ENCODE results near the gene FAHD1.

Gene FAHD1

DNA sequence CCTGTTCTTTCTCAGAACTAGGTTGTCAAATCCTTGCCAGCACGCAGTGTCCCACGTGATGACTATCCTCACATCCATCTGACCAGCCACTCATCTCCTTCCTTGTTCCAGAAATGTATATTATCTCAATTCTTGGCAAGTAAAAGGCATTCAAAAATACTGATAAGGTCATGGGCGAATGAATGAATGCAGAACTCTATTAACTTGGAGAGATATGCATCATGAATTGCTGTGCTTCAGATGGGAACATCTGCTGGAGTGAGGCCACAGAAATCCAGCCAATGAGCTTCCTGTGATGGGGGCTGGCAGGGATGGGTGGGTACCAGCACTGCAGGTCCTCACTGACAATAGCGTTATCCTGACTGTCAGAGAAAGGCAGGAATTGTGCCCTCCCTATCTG is 19.0 kb downstream of the FAHD1 start:
- Histone ChIP-seq H4K20me1 (ENCODE audit: insufficient read depth, low read length) (no peaks in the 10 kb centered on the region), H3K4me3 (ENCODE audit: low read depth in 1 of 2, low read length in 2 of 2) (no peak overlapping the region), H3K79me2 (ENCODE audit: insufficient read depth, low read length) (no peaks in the 10 kb centered on the region), H3K4me1 (ENCODE audit: insufficient read depth, low read length) (no peaks in the 10 kb centered on the region), H2AFZ (ENCODE audit: low read depth, low read length) (no peak overlapping the region), H3K9me3 (ENCODE audit: insufficient read depth, low read length, severe bottlenecking) (no peaks in the 10 kb centered on the region), H3K36me3 (ENCODE audit: insufficient read depth, low read length) (no peaks in the 10 kb centered on the region), H3K9ac (ENCODE audit: low read depth, low read length) (no peak overlapping the region), H3K27me3 (ENCODE audit: insufficient read depth, low read length, poor library complexity) (peaks cover 1% of the 10 kb centered on the region), H3K27ac (ENCODE audit: low read length) (no peak overlapping the region), H3K4me2 (ENCODE audit: insufficient read depth, low read length) (no peak overlapping the region)
- DNase-seq (no peak), ATAC-seq (ENCODE audit: insufficient read depth, low read depth) (no peak)
- no peak for TF ChIP-seq EZH2 (IDR thresholded peaks at IDR 0.05; ENCODE audit: borderline replicate concordance, low read depth, low read length, severe bottlenecking)
- TF ChIP-seq, protein P1, sequence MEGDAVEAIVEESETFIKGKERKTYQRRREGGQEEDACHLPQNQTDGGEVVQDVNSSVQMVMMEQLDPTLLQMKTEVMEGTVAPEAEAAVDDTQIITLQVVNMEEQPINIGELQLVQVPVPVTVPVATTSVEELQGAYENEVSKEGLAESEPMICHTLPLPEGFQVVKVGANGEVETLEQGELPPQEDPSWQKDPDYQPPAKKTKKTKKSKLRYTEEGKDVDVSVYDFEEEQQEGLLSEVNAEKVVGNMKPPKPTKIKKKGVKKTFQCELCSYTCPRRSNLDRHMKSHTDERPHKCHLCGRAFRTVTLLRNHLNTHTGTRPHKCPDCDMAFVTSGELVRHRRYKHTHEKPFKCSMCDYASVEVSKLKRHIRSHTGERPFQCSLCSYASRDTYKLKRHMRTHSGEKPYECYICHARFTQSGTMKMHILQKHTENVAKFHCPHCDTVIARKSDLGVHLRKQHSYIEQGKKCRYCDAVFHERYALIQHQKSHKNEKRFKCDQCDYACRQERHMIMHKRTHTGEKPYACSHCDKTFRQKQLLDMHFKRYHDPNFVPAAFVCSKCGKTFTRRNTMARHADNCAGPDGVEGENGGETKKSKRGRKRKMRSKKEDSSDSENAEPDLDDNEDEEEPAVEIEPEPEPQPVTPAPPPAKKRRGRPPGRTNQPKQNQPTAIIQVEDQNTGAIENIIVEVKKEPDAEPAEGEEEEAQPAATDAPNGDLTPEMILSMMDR (IDR thresholded peaks at IDR 0.05; ENCODE audit: borderline replicate concordance, extremely low read depth, low read length, poor library complexity, severe bottlenecking), result no peak

DNA sequence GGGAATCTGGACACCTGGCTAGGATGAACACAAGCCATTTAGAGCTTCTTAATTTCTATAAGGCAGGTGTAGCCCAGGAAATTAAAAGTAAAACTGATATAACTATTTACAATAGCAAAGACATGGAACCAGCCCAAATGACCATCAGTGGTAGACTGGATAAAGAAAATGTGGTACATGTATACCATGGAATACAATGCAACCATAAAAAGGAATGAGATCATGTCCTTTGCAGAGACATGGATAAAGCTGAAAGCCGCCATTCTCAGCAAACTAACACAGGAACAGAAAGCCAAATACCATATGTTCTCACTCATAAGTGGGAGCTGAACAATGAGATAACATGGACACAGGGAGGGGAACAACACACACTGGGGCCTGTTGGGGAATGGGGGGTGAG is 19.4 kb downstream of the FAHD1 start:
- Histone ChIP-seq H3K27ac (ENCODE audit: low read length) (no peak overlapping the region), H3K4me1 (ENCODE audit: insufficient read depth, low read length) (no peaks in the 10 kb centered on the region), H3K4me2 (ENCODE audit: insufficient read depth, low read length) (no peak overlapping the region), H3K4me3 (ENCODE audit: low read depth in 1 of 2, low read length in 2 of 2) (no peak overlapping the region), H2AFZ (ENCODE audit: low read depth, low read length) (no peak overlapping the region), H4K20me1 (ENCODE audit: insufficient read depth, low read length) (no peaks in the 10 kb centered on the region), H3K9ac (ENCODE audit: low read depth, low read length) (no peak overlapping the region), H3K9me3 (ENCODE audit: insufficient read depth, low read length, severe bottlenecking) (no peaks in the 10 kb centered on the region), H3K36me3 (ENCODE audit: insufficient read depth, low read length) (no peaks in the 10 kb centered on the region), H3K27me3 (ENCODE audit: insufficient read depth, low read length, poor library complexity) (peaks cover 4% of the 10 kb centered on the region), H3K79me2 (ENCODE audit: insufficient read depth, low read length) (no peaks in the 10 kb centered on the region)
- DNase-seq (no peak), ATAC-seq (ENCODE audit: insufficient read depth, low read depth) (no peak)
- TF ChIP-seq EZH2 (IDR thresholded peaks at IDR 0.05; ENCODE audit: borderline replicate concordance, low read depth, low read length, severe bottlenecking), result no peak
- TF ChIP-seq, protein P1 (IDR thresholded peaks at IDR 0.05; ENCODE audit: borderline replicate concordance, extremely low read depth, low read length, poor library complexity, severe bottlenecking), result no peak

DNA sequence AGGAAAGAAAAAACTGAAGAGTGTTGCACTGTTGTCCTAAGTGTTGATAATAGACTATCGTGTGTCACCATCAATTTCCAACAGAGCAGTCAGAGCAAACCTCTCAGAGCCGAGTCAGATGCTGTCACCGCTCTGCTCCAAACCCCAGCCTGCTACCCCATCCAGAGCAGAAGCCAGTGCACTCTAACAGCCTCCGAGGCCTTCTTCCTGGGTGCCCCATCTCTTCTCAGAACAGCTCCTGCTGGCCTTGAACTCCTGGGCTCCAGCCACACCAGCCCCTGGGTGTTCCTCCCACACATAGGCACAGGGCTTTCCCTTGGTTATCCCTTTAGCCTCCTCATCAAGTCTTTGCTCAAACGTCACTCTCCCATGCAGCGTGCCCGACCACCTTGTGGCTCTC is 24.0 kb downstream of the FAHD1 start:
- no peaks in the 10 kb centered on the region for H3K9me3 ChIP-seq (ENCODE audit: insufficient read depth, low read length, severe bottlenecking)
- peaks cover 9% of the 10 kb centered on the region for H3K4me1 ChIP-seq (ENCODE audit: insufficient read depth, low read length)
- no peaks in the 10 kb centered on the region for H4K20me1 ChIP-seq (ENCODE audit: insufficient read depth, low read length)
- ATAC-seq (ENCODE audit: insufficient read depth, low read depth), result no peak
- TF ChIP-seq EZH2 (IDR thresholded peaks at IDR 0.05; ENCODE audit: borderline replicate concordance, low read depth, low read length, severe bottlenecking), result no peak
- TF ChIP-seq, protein P1 (IDR thresholded peaks at IDR 0.05; ENCODE audit: borderline replicate concordance, extremely low read depth, low read length, poor library complexity, severe bottlenecking), result no peak
- H3K27me3 ChIP-seq (ENCODE audit: insufficient read depth, low read length, poor library complexity), result peaks cover 7% of the 10 kb centered on the region
- no peak overlapping the region for H3K4me2 ChIP-seq (ENCODE audit: insufficient read depth, low read length)
- no peak for DNase-seq
- H3K4me3 ChIP-seq (ENCODE audit: low read depth in 1 of 2, low read length in 2 of 2), result no peak overlapping the region
- no peaks in the 10 kb centered on the region for H3K79me2 ChIP-seq (ENCODE audit: insufficient read depth, low read length)
- no peak overlapping the region for H3K9ac ChIP-seq (ENCODE audit: low read depth, low read length)
- no peak overlapping the region for H2AFZ ChIP-seq (ENCODE audit: low read depth, low read length)
- no peak overlapping the region for H3K27ac ChIP-seq (ENCODE audit: low read length)
- H3K36me3 ChIP-seq (ENCODE audit: insufficient read depth, low read length), result no peaks in the 10 kb centered on the region

DNA sequence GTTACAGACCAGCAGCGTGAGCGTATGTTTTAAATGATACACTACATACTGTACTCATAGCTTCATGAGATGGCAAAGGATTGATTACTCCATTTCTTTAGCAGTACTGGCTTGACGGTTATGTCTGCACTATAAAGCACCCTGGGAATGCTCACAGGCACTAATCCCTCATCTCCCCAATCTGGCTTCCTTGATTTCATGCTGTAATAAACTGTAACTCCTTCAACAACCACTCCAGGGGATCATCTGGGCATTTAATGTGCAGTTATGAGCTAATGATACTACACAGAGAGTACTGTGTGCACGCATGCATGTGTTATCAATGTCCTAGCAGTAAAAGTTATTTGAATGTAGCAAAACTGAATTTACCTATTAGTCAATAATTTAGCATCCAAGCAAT is 24.8 kb downstream of the FAHD1 start:
- Histone ChIP-seq H3K4me3 (ENCODE audit: low read depth in 1 of 2, low read length in 2 of 2) (no peak overlapping the region), H3K27me3 (ENCODE audit: insufficient read depth, low read length, poor library complexity) (peaks cover 7% of the 10 kb centered on the region), H3K4me2 (ENCODE audit: insufficient read depth, low read length) (no peak overlapping the region), H3K4me1 (ENCODE audit: insufficient read depth, low read length) (peaks cover 9% of the 10 kb centered on the region), H3K9ac (ENCODE audit: low read depth, low read length) (no peak overlapping the region), H2AFZ (ENCODE audit: low read depth, low read length) (no peak overlapping the region), H3K36me3 (ENCODE audit: insufficient read depth, low read length) (no peaks in the 10 kb centered on the region), H3K79me2 (ENCODE audit: insufficient read depth, low read length) (no peaks in the 10 kb centered on the region), H4K20me1 (ENCODE audit: insufficient read depth, low read length) (no peaks in the 10 kb centered on the region), H3K27ac (ENCODE audit: low read length) (no peak overlapping the region), H3K9me3 (ENCODE audit: insufficient read depth, low read length, severe bottlenecking) (no peaks in the 10 kb centered on the region)
- TF ChIP-seq, protein P1 (IDR thresholded peaks at IDR 0.05; ENCODE audit: borderline replicate concordance, extremely low read depth, low read length, poor library complexity, severe bottlenecking), result no peak
- no peak for TF ChIP-seq EZH2 (IDR thresholded peaks at IDR 0.05; ENCODE audit: borderline replicate concordance, low read depth, low read length, severe bottlenecking)
- ATAC-seq (ENCODE audit: insufficient read depth, low read depth) (no peak), DNase-seq (no peak)

Measured in DND-41 (cell line).